ENCODE results near the gene NR1I3. TPM values are rescaled to one million over a fixed set of nuclear protein-coding genes. Genes with fewer than 3 reads are reported as not detected.

The NR1I3 gene
- total RNA-seq, 1 donor from 2014 or later, result not detected

DNA sequence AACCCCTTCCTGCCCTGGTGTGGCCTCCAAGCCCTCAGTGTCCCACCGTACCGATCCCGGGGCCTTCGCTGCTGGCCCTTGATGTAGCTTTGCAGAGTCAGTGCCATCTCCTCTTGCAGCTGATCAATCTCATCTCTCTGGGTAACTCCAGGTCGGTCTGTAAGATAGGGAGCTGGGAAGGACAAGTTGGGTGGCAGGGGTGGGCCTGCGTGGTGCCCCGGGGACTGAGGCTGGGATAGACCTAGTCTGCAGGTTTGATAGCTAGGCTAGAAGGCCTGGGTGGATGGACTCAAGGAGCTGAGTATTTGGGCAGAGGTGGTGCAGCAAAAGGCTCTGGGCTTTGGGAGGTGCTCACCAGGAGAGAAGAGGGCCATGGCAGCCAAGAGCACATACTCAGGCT, 7.2 kb downstream of the NR1I3 start:
- no peak overlapping the region for H3K9ac ChIP-seq (ENCODE audit: low read length)
- no peak for TF ChIP-seq EZH2 (IDR thresholded peaks at IDR 0.05; ENCODE audit: insufficient read depth, low read length)
- TF ChIP-seq, protein P1, sequence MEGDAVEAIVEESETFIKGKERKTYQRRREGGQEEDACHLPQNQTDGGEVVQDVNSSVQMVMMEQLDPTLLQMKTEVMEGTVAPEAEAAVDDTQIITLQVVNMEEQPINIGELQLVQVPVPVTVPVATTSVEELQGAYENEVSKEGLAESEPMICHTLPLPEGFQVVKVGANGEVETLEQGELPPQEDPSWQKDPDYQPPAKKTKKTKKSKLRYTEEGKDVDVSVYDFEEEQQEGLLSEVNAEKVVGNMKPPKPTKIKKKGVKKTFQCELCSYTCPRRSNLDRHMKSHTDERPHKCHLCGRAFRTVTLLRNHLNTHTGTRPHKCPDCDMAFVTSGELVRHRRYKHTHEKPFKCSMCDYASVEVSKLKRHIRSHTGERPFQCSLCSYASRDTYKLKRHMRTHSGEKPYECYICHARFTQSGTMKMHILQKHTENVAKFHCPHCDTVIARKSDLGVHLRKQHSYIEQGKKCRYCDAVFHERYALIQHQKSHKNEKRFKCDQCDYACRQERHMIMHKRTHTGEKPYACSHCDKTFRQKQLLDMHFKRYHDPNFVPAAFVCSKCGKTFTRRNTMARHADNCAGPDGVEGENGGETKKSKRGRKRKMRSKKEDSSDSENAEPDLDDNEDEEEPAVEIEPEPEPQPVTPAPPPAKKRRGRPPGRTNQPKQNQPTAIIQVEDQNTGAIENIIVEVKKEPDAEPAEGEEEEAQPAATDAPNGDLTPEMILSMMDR (IDR thresholded peaks at IDR 0.05; ENCODE audit: insufficient read depth, low read depth, low read length), result no peak
- peaks cover 11% of the 10 kb centered on the region for H3K4me1 ChIP-seq (ENCODE audit: insufficient read depth, low read length)
- H3K27ac Mint-ChIP-seq (ENCODE audit: unreplicated experiment), result no peak overlapping the region
- peaks cover 12% of the 10 kb centered on the region for H3K36me3 ChIP-seq (ENCODE audit: insufficient read depth, low read length)
- H3K27ac ChIP-seq (ENCODE audit: low read depth, low read length), result no peak overlapping the region
- H3K4me2 ChIP-seq (ENCODE audit: low read length), result no peak overlapping the region
- peaks cover 14% of the 10 kb centered on the region for H3K36me3 Mint-ChIP-seq (ENCODE audit: low read depth, unreplicated experiment)
- DNase-seq (ENCODE audit: low read depth) (no peak), FAIRE-seq (no peak)
- H3K27me3 ChIP-seq (ENCODE audit: insufficient read depth, low read length), result peaks cover 1% of the 10 kb centered on the region
- H2AFZ ChIP-seq (ENCODE audit: low read depth, low read length), result no peak overlapping the region
- H3K27me3 Mint-ChIP-seq (ENCODE audit: low read depth, unreplicated experiment), result no peaks in the 10 kb centered on the region
- no peak overlapping the region for H3K4me3 ChIP-seq (ENCODE audit: insufficient read depth, low read depth, low read length)
- H3K9me3 Mint-ChIP-seq (ENCODE audit: unreplicated experiment), result no peaks in the 10 kb centered on the region
- no peaks in the 10 kb centered on the region for H3K9me3 ChIP-seq (ENCODE audit: insufficient read depth, low read depth, low read length)
- no peaks in the 10 kb centered on the region for H4K20me1 ChIP-seq (ENCODE audit: insufficient read depth, low read length)
- no peak overlapping the region for H3K4me3 Mint-ChIP-seq (ENCODE audit: unreplicated experiment)
- H3K4me1 Mint-ChIP-seq (ENCODE audit: low read depth, unreplicated experiment), result peaks cover 12% of the 10 kb centered on the region
- peaks cover 8% of the 10 kb centered on the region for H3K79me2 ChIP-seq (ENCODE audit: insufficient read depth, low read length)

DNA sequence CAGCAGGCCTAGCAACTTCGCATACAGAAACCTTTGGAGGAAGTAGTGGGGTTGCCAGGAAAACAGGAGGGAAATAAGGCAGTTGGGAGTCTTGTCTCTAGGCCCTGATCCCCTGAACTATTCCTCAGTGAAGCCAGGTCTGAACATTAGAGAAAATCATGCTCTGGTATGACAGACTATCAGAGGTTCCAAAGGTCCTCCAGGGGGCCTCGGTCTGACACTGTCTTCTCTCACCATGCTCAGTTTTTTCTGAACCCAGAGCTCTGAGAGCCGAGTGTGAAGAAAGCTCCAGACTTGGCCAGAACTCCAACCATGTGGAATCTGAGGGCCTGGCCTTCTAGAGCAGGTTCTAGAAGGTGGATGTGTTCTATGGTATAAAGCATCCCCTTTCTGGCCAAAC, 8.1 kb downstream of the NR1I3 start:
- Mint-ChIP-seq H3K4me1 (ENCODE audit: low read depth, unreplicated experiment) (peaks cover 17% of the 10 kb centered on the region), H3K4me3 (ENCODE audit: unreplicated experiment) (no peak overlapping the region), H3K27me3 (ENCODE audit: low read depth, unreplicated experiment) (no peaks in the 10 kb centered on the region), H3K36me3 (ENCODE audit: low read depth, unreplicated experiment) (peaks cover 14% of the 10 kb centered on the region), H3K9me3 (ENCODE audit: unreplicated experiment) (no peaks in the 10 kb centered on the region), H3K27ac (ENCODE audit: unreplicated experiment) (no peak overlapping the region)
- Histone ChIP-seq H3K4me3 (ENCODE audit: insufficient read depth, low read depth, low read length) (no peak overlapping the region), H3K27me3 (ENCODE audit: insufficient read depth, low read length) (no peaks in the 10 kb centered on the region), H2AFZ (ENCODE audit: low read depth, low read length) (no peak overlapping the region), H4K20me1 (ENCODE audit: insufficient read depth, low read length) (no peaks in the 10 kb centered on the region), H3K9me3 (ENCODE audit: insufficient read depth, low read depth, low read length) (no peaks in the 10 kb centered on the region), H3K36me3 (ENCODE audit: insufficient read depth, low read length) (peaks cover 12% of the 10 kb centered on the region), H3K27ac (ENCODE audit: low read depth, low read length) (no peak overlapping the region), H3K4me1 (ENCODE audit: insufficient read depth, low read length) (peaks cover 11% of the 10 kb centered on the region), H3K79me2 (ENCODE audit: insufficient read depth, low read length) (peaks cover 8% of the 10 kb centered on the region), H3K4me2 (ENCODE audit: low read length) (no peak overlapping the region), H3K9ac (ENCODE audit: low read length) (no peak overlapping the region)
- no peak for TF ChIP-seq EZH2 (IDR thresholded peaks at IDR 0.05; ENCODE audit: insufficient read depth, low read length)
- TF ChIP-seq, protein P1 (IDR thresholded peaks at IDR 0.05; ENCODE audit: insufficient read depth, low read depth, low read length), result no peak
- FAIRE-seq, result no peak
- DNase-seq (ENCODE audit: low read depth), result no peak

DNA sequence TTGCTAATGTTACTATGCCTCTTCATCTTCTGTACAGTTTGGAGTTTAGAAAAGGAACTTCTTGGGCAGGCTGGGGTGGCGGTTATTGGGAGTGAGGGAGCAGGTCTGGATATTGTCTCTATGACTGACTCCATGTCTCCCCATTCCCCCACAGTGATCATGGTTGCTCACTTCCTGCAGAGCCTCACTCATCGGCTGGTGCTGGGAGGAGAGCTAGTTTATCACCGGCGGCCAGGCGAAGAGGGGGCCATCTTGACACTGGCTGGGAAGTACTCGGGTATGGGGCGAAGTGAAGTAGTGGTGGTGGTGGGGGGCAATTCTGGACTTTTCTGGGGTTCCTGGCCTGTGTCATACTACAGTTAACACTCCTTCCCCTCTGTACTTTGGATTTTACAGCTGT, 10.0 kb downstream of the NR1I3 start:
- H3K4me1 ChIP-seq (ENCODE audit: insufficient read depth, low read length), result peaks cover 11% of the 10 kb centered on the region
- peak overlapping the region; percentile 13 for H3K9ac ChIP-seq (ENCODE audit: low read length)
- H4K20me1 ChIP-seq (ENCODE audit: insufficient read depth, low read length), result no peaks in the 10 kb centered on the region
- TF ChIP-seq EZH2 (IDR thresholded peaks at IDR 0.05; ENCODE audit: insufficient read depth, low read length), result no peak
- TF ChIP-seq, protein P1 (IDR thresholded peaks at IDR 0.05; ENCODE audit: insufficient read depth, low read depth, low read length), result no peak
- peaks cover 14% of the 10 kb centered on the region for H3K36me3 Mint-ChIP-seq (ENCODE audit: low read depth, unreplicated experiment)
- no peaks in the 10 kb centered on the region for H3K9me3 Mint-ChIP-seq (ENCODE audit: unreplicated experiment)
- H3K27me3 Mint-ChIP-seq (ENCODE audit: low read depth, unreplicated experiment), result peaks cover 4% of the 10 kb centered on the region
- H3K27me3 ChIP-seq (ENCODE audit: insufficient read depth, low read length), result no peaks in the 10 kb centered on the region
- H3K4me3 Mint-ChIP-seq (ENCODE audit: unreplicated experiment), result no peak overlapping the region
- H3K9me3 ChIP-seq (ENCODE audit: insufficient read depth, low read depth, low read length), result no peaks in the 10 kb centered on the region
- H3K4me3 ChIP-seq (ENCODE audit: insufficient read depth, low read depth, low read length), result no peak overlapping the region
- peaks cover 12% of the 10 kb centered on the region for H3K36me3 ChIP-seq (ENCODE audit: insufficient read depth, low read length)
- H3K79me2 ChIP-seq (ENCODE audit: insufficient read depth, low read length), result peaks cover 8% of the 10 kb centered on the region
- FAIRE-seq (no peak), DNase-seq (ENCODE audit: low read depth) (no peak)
- H2AFZ ChIP-seq (ENCODE audit: low read depth, low read length), result no peak overlapping the region
- H3K27ac Mint-ChIP-seq (ENCODE audit: unreplicated experiment), result no peak overlapping the region
- H3K4me1 Mint-ChIP-seq (ENCODE audit: low read depth, unreplicated experiment), result peaks cover 15% of the 10 kb centered on the region
- peak overlapping the region; percentile 95 for H3K4me2 ChIP-seq (ENCODE audit: low read length)
- H3K27ac ChIP-seq (ENCODE audit: low read depth, low read length), result no peak overlapping the region
